CD4-positive, alpha-beta memory T cell (primary cell): ENCODE measurements around the gene BCCIP. TPM values are rescaled to one million over a fixed set of nuclear protein-coding genes. Genes with fewer than 3 reads are reported as not detected.

Experiments
- CTCF ChIA-PET: fragments of 350-600 bp; sonication (Branson Sonifier 250); formaldehyde crosslinking; loops from one replicate; lab custom pipeline; 2021; ENCODE audit warnings: inconsistent platforms; ENCODE audit not compliant: partially characterized antibody; lab: Charles Lee
- POLR2A ChIA-PET: fragments of 350-600 bp; sonication (Branson Sonifier 250); formaldehyde crosslinking; loops from one replicate; lab custom pipeline; 2021; ENCODE audit not compliant: partially characterized antibody; lab: Charles Lee
- DNase-seq, 5 donors: peaks; one replicate each; pipeline versions ENCODE4 v3.0.0 to v3.0.0-alpha.2; 2020 to 2022; ENCODE audit warnings: mixed read lengths in 1 of 5
- H3K27ac ChIP-seq: one replicate; pipeline ENCODE4 v1.7.0; 2013; ENCODE audit warnings: low read depth, low read length
- H3K27me3 ChIP-seq: 2 replicates; pipeline ENCODE4 v1.7.0; 2013; ENCODE audit warnings: mild to moderate bottlenecking, low read length, moderate library complexity; ENCODE audit not compliant: insufficient read depth
- H3K36me3 ChIP-seq: 2 replicates; pipeline ENCODE4 v1.7.0; 2013; ENCODE audit warnings: mild to moderate bottlenecking, low read length, moderate library complexity; ENCODE audit not compliant: insufficient read depth
- H3K4me1 ChIP-seq: 2 replicates; pipeline ENCODE4 v1.7.0; 2013; ENCODE audit warnings: mild to moderate bottlenecking, low read length, moderate library complexity; ENCODE audit not compliant: insufficient read depth
- H3K4me3 ChIP-seq, 2 donors: one replicate each; pipeline ENCODE4 v1.7.0; 2013; ENCODE audit warnings: low read length in 2 of 2, mild to moderate bottlenecking in 1 of 2
- H3K9me3 ChIP-seq, 2 donors: one replicate each; pipeline ENCODE4 v1.7.0; 2013; ENCODE audit warnings: low read length in 2 of 2, control low read depth in 1 of 2; ENCODE audit not compliant: control insufficient read depth in 1 of 2
- H3K27ac Mint-ChIP-seq, 7 donors: one replicate each; pipeline ENCODE4 v1.8.0; 2020 to 2021; ENCODE audit warnings: mixed read lengths in 7 of 7, mild to moderate bottlenecking in 6 of 7, inconsistent platforms in 3 of 7, moderate library complexity in 3 of 7
- H3K27me3 Mint-ChIP-seq, 2 donors: one replicate each; pipeline ENCODE4 v1.8.0; 2020 to 2021; ENCODE audit warnings: mixed read lengths in 2 of 2
- H3K36me3 Mint-ChIP-seq, 2 donors: one replicate each; pipeline ENCODE4 v1.8.0; 2020 to 2021; ENCODE audit warnings: mixed read lengths in 2 of 2, inconsistent platforms in 1 of 2, mild to moderate bottlenecking in 1 of 2
- H3K4me1 Mint-ChIP-seq, 4 donors: one replicate each; pipeline ENCODE4 v1.8.0; 2020 to 2021; ENCODE audit warnings: mixed read lengths in 4 of 4, mild to moderate bottlenecking in 1 of 4
- H3K4me3 Mint-ChIP-seq, 8 donors: one replicate each; pipeline ENCODE4 v1.8.0; 2020 to 2021; ENCODE audit warnings: mixed read lengths in 8 of 8, mild to moderate bottlenecking in 7 of 8, moderate library complexity in 6 of 8, inconsistent platforms in 3 of 8
- H3K9me3 Mint-ChIP-seq, 8 donors: one replicate each; pipeline ENCODE4 v1.8.0; 2020 to 2021; ENCODE audit warnings: mixed read lengths in 8 of 8, mild to moderate bottlenecking in 5 of 8, inconsistent platforms in 3 of 8, moderate library complexity in 1 of 8
- intact Hi-C: fragments of 100-400 bp; cut with micrococcal nuclease; formaldehyde crosslinking; loops from one replicate; pipeline ENCODE4 v1.15.1; 2023
- microRNA-seq: library from miRNA; unstranded; fragments of <30 nt; microRNA quantifications from one replicate; pipeline ENCODE4 v1.2.0, GENCODE V29; 2021; ENCODE audit warnings: borderline replicate concordance, borderline number of aligned reads, borderline microRNAs expressed, mixed read lengths
- polyA plus RNA-seq, 2 donors: library from polyadenylated mRNA; unstranded; fragments of 300-500 nt; fragmentation: Illumina TruSeq; gene quantifications; one replicate each; pipeline ENCODE4 v1.2.3, GENCODE V29; 2021
- total RNA-seq, 2 experiments: library from RNA; stranded (reverse); gene quantifications; one replicate each; pipeline ENCODE4 v1.2.3, GENCODE V29; 2021

Gene BCCIP
- total and polyA plus RNA-seq, 4 experiments from 2014 or later: 35.4 to 108 (median 60.6) TPM

DNA sequence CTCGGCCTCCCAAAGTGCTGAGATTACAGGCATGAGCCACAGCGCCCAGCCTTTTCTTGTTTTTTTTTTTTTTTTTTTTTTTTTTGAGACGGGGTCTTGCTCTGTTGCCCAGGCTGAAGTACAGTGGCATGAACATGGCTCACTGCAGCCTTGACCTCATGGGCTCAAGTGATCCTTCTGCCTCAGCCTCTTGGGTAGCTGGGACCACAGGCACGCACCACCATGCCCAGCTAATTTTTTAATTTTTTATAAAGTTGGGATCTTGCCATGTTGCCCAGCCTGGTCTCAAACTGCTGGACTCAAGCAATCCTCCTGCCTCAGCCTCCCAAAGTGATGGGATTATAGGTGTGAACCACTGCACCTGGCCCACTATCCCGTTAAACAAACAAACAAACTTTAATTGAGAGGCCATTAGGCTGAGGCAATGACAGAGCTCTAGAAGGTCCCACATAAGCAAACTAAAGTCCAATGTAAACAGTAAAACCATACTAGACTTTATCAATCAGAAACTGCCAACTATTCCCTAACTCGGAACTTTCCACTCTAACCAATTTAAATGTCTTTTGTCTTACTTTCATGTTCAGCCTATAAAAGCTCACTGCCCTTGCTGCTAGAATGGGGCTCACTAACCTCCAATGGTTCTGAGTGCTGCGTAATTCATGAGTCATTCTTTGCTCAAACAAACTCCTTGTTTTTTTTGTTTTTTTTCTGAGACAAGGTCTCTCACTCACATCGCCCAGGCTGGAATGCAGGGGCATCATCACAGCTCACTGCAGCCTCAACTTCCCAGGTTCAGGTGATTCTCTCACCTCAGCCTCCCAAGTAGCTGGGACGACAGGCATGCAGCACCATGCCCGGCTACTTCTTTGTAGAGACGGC, 55.9 kb downstream of the BCCIP start:
- Mint-ChIP-seq H3K27me3 (peaks cover 0 to 1% of the 10 kb centered on the region in 2 donors), H3K9me3 (peaks cover 0 to 17% (median 8%) of the 10 kb centered on the region in 8 donors), H3K4me1 (no peaks in the 10 kb centered on the region), H3K27ac (no peak overlapping the region), H3K4me3 (no peak overlapping the region), H3K36me3 (peaks cover 3 to 25% of the 10 kb centered on the region in 2 donors)
- ChIA-PET CTCF (no interaction called here), POLR2A (no interaction called here)
- DNase-seq: no peak
- intact Hi-C loops: no loop called here
- Histone ChIP-seq H3K27me3 (no peaks in the 10 kb centered on the region), H3K36me3 (no peaks in the 10 kb centered on the region), H3K27ac (no peak overlapping the region), H3K9me3 (no peaks in the 10 kb centered on the region), H3K4me3 (no peak overlapping the region), H3K4me1 (no peaks in the 10 kb centered on the region)

- H3K36me3 ChIP-seq: no peaks in the 10 kb centered on the region
- no peaks in the 10 kb centered on the region for H3K9me3 ChIP-seq
- CTCF ChIA-PET: no interaction called here
- H3K4me1 ChIP-seq: no peaks in the 10 kb centered on the region
- H3K27me3 ChIP-seq: no peaks in the 10 kb centered on the region
- POLR2A ChIA-PET: no interaction called here
- H3K4me1 Mint-ChIP-seq: no peaks in the 10 kb centered on the region
- H3K27ac Mint-ChIP-seq: no peak overlapping the region
- peaks cover 0 to 14% (median 7%) of the 10 kb centered on the region in 8 donors for H3K9me3 Mint-ChIP-seq
- intact Hi-C loops: no loop called here
- H3K36me3 Mint-ChIP-seq: peaks cover 3 to 17% of the 10 kb centered on the region in 2 donors
- H3K27me3 Mint-ChIP-seq: peaks cover 0 to 1% of the 10 kb centered on the region in 2 donors
- H3K4me3 ChIP-seq: no peak overlapping the region
- no peak for DNase-seq
- H3K27ac ChIP-seq: no peak overlapping the region
- H3K4me3 Mint-ChIP-seq: no peak overlapping the region
These were observed 57.4 kb downstream of the BCCIP start for GRCh38 chr10:125880719-125881118.

DNA sequence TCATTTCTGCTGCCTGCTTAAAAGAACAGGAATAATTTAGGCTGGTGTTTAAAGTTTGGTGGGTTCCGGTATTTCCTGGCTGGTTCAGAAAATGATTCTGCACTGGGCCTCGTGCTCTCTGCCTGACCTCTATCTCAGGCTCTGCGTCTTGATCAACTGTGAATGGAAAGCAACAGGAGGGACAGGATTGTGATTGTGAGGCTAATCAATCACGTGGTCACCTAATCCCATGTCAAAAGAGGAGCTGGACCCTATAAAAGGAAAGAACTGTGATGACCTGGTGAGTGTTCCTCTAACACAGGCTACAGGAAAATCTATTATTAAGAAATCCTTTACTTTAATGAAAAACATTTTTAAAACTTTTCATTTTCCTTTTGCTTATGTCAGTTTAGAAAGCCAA, 57.8 kb downstream of the BCCIP start, which contains the start of gene DHX32:
DHX32 (minus strand) TSS at position 101 of the 400 bp plus-strand sequence. CDS start 468 bp downstream, outside the sequence.
- no peaks in the 10 kb centered on the region for H3K36me3 ChIP-seq
- no peak within 1 kb of the TSS for H3K27ac ChIP-seq
- Mint-ChIP-seq H3K27me3 (peaks cover 0 to 1% of the 10 kb centered on the region in 2 donors), H3K9me3 (peaks cover 0 to 9% (median 4%) of the 10 kb centered on the region in 8 donors), H3K27ac (no peak within 1 kb of the TSS), H3K4me1 (no peaks in the 10 kb centered on the region), H3K36me3 (peaks cover 3 to 12% of the 10 kb centered on the region in 2 donors), H3K4me3 (no peak within 1 kb of the TSS)
- H3K27me3 ChIP-seq: no peaks in the 10 kb centered on the region
- ChIA-PET CTCF (interaction anchor here (1.0 to 1.6 kb wide), 2 partner anchors 10 to 15 kb away, joined by 3 to 5 read pairs; no protein-coding TSS in a partner anchor), POLR2A (no interaction called here)
- H3K4me1 ChIP-seq: no peaks in the 10 kb centered on the region
- intact Hi-C loops: no loop called here
- no peaks in the 10 kb centered on the region for H3K9me3 ChIP-seq
- no peak for DNase-seq
- no peak within 1 kb of the TSS for H3K4me3 ChIP-seq

DNA sequence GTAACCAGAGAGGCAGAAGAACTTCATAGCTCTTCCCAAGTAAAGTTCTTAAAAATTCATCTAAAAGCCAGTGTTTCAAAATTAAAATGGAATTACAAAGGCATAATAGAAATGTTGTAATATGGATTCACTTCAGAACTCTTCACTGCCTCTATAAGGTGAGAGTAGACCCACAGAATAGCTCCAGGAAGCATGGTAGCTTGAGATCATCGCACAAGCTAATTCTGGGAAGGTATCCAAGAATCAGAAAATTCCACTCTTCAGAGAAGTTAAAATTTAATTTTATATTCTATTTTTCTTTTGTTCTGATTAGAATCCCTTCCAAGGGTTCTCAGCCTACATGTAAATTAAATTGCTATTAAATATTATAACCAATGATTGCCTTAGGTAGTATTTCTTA, 59.2 kb downstream of the BCCIP start:
- H3K36me3 ChIP-seq: no peaks in the 10 kb centered on the region
- no peaks in the 10 kb centered on the region for H3K27me3 ChIP-seq
- Mint-ChIP-seq H3K4me1 (no peaks in the 10 kb centered on the region), H3K27ac (no peak overlapping the region), H3K36me3 (peaks cover 3 to 8% of the 10 kb centered on the region in 2 donors), H3K4me3 (no peak overlapping the region), H3K9me3 (no peaks in the 10 kb centered on the region), H3K27me3 (peaks cover 0 to 1% of the 10 kb centered on the region in 2 donors)
- no peaks in the 10 kb centered on the region for H3K4me1 ChIP-seq
- H3K9me3 ChIP-seq: no peaks in the 10 kb centered on the region
- no peak overlapping the region for H3K27ac ChIP-seq
- H3K4me3 ChIP-seq: no peak overlapping the region
- CTCF ChIA-PET: interaction anchor here (1.0 to 1.6 kb wide), 2 partner anchors 9 to 12 kb away, joined by 3 to 5 read pairs; no protein-coding TSS in a partner anchor
- no peak for DNase-seq
- intact Hi-C loops: no loop called here
- POLR2A ChIA-PET: no interaction called here

- ChIA-PET POLR2A (no interaction called here), CTCF (interaction anchor here (1.5 kb wide), 1 partner anchor 15 kb away, joined by 5 read pairs; no protein-coding TSS in a partner anchor)
- Histone ChIP-seq H3K27me3 (no peaks in the 10 kb centered on the region), H3K9me3 (no peaks in the 10 kb centered on the region), H3K4me3 (no peak overlapping the region), H3K36me3 (no peaks in the 10 kb centered on the region), H3K4me1 (no peaks in the 10 kb centered on the region), H3K27ac (no peak overlapping the region)
- no peak for DNase-seq
- intact Hi-C loops: no loop called here
- Mint-ChIP-seq H3K4me3 (no peak overlapping the region), H3K27ac (no peak overlapping the region), H3K27me3 (peaks cover 0 to 1% of the 10 kb centered on the region in 2 donors), H3K9me3 (no peaks in the 10 kb centered on the region), H3K4me1 (no peaks in the 10 kb centered on the region), H3K36me3 (peaks cover 3 to 8% of the 10 kb centered on the region in 2 donors)
These were observed 59.9 kb downstream of the BCCIP start for GRCh38 chr10:125883211-125883610.

Small RNA genes within 50 kb of the gene (microRNA-seq; reads per million reads assigned to microRNA genes)
- not detected for gene MIR4484

Other genes with a start within 250 kb of the BCCIP start
- gene TEX36, start 140.4 kb upstream of the BCCIP start, total RNA-seq: not detected
- not detected for gene TEX36, start 140.4 kb upstream of the BCCIP start, polyA plus RNA-seq
- 10 to 100 TPM; 56.3 to 57.8 TPM for gene EDRF1, start 103.8 kb upstream of the BCCIP start, total RNA-seq
- 10 to 100 TPM in 1 of 2 donors, 1 to 10 TPM in 1; 9.8 to 11.4 TPM for gene EDRF1, start 103.8 kb upstream of the BCCIP start, polyA plus RNA-seq
- gene MMP21, start 47.7 kb upstream of the BCCIP start, total RNA-seq: under 1 TPM; 0.61 to 0.79 TPM
- not detected for gene MMP21, start 47.7 kb upstream of the BCCIP start, polyA plus RNA-seq
- 10 to 100 TPM; 38.8 to 41.3 TPM for gene UROS, start 288 bp upstream of the BCCIP start, total RNA-seq
- gene UROS, start 288 bp upstream of the BCCIP start, polyA plus RNA-seq: 10 to 100 TPM; 55.8 to 69.8 TPM
- gene DHX32, start 57.7 kb downstream of the BCCIP start, total RNA-seq: 1 to 10 TPM; 7.1 to 8.0 TPM
- 10 to 100 TPM in 1 of 2 donors, 1 to 10 TPM in 1; 9.8 to 13.3 TPM for gene DHX32, start 57.7 kb downstream of the BCCIP start, polyA plus RNA-seq
- gene FANK1, start 73.0 kb downstream of the BCCIP start, total RNA-seq: under 1 TPM; 0.72 to 0.99 TPM
- gene FANK1, start 73.0 kb downstream of the BCCIP start, polyA plus RNA-seq: not detected